ENCODE results near the gene CUX1. TPM values are rescaled to one million over a fixed set of nuclear protein-coding genes. Genes with fewer than 3 reads are reported as not detected.

The CUX1 gene
- total RNA-seq, 4 donors from 2014 or later: 64.1 to 142 (median 111) TPM

GRCh38 chr7:101959829-101960228, 142.4 kb downstream of the CUX1 start:
- H3K27me3 ChIP-seq: no peaks in the 10 kb centered on the region
- TF ChIP-seq CTCF (IDR thresholded peaks at IDR 0.05): no peak
- no peak for TF ChIP-seq POLR2A (IDR thresholded peaks at IDR 0.05)
- no peak overlapping the region for H3K27ac ChIP-seq
- H3K9me3 ChIP-seq: no peaks in the 10 kb centered on the region
- H3K4me1 ChIP-seq: no peaks in the 10 kb centered on the region
- no peak for DNase-seq
- H3K4me3 ChIP-seq: no peak overlapping the region
- no peaks in the 10 kb centered on the region for H3K36me3 ChIP-seq

- Histone ChIP-seq H3K27me3 (no peaks in the 10 kb centered on the region), H3K36me3 (no peaks in the 10 kb centered on the region), H3K9me3 (no peaks in the 10 kb centered on the region), H3K27ac (no peak overlapping the region), H3K4me3 (no peak overlapping the region), H3K4me1 (no peaks in the 10 kb centered on the region)
- no peak for DNase-seq
- TF ChIP-seq POLR2A (IDR thresholded peaks at IDR 0.05) (no peak), CTCF (IDR thresholded peaks at IDR 0.05) (no peak)
Measured at GRCh38 chr7:101960323-101960722, 142.9 kb downstream of the CUX1 start.

GRCh38 chr7:101960985-101961708, 143.7 kb downstream of the CUX1 start:
- Histone ChIP-seq H3K27ac (no peak overlapping the region), H3K36me3 (no peaks in the 10 kb centered on the region), H3K4me1 (no peaks in the 10 kb centered on the region), H3K27me3 (no peaks in the 10 kb centered on the region), H3K4me3 (no peak overlapping the region), H3K9me3 (no peaks in the 10 kb centered on the region)
- DNase-seq: no peak
- TF ChIP-seq CTCF (IDR thresholded peaks at IDR 0.05) (no peak), POLR2A (IDR thresholded peaks at IDR 0.05) (no peak)

- no peak overlapping the region for H3K4me3 ChIP-seq
Measured at GRCh38 chr7:101961811-101962210, 144.4 kb downstream of the CUX1 start.

GRCh38 chr7:101963693-101964092, 146.3 kb downstream of the CUX1 start:
- no peaks in the 10 kb centered on the region for H3K27me3 ChIP-seq
- no peaks in the 10 kb centered on the region for H3K36me3 ChIP-seq
- H3K4me3 ChIP-seq: no peak overlapping the region
- no peak overlapping the region for H3K27ac ChIP-seq
- H3K4me1 ChIP-seq: no peaks in the 10 kb centered on the region
- H3K9me3 ChIP-seq: no peaks in the 10 kb centered on the region
- no peak for DNase-seq
- no peak for TF ChIP-seq POLR2A (IDR thresholded peaks at IDR 0.05)
- no peak for TF ChIP-seq CTCF (IDR thresholded peaks at IDR 0.05)

More at GRCh38 chr7:101961811-101962210, 144.4 kb downstream of the CUX1 start:
- Histone ChIP-seq H3K4me1 (no peaks in the 10 kb centered on the region), H3K27me3 (no peaks in the 10 kb centered on the region), H3K9me3 (no peaks in the 10 kb centered on the region), H3K36me3 (no peaks in the 10 kb centered on the region), H3K27ac (no peak overlapping the region)
- no peak for DNase-seq
- no peak for TF ChIP-seq CTCF (IDR thresholded peaks at IDR 0.05)
- no peak for TF ChIP-seq POLR2A (IDR thresholded peaks at IDR 0.05)
